Effector memory CD8-positive, alpha-beta T cell (primary cell): ENCODE results near the gene ZNF549.

ENCODE experiments used
- ATAC-seq: fragments of 150-1000 bp; cut with Tn5 transposase; replicated peaks from 2 replicates; pipeline ENCODE4 v1.10.0; 2021; ENCODE audit warnings: mild to moderate bottlenecking, moderate library complexity
- DNase-seq, 3 experiments: peaks; one replicate each; pipeline ENCODE4 v3.0.0; 2021
- H3K27ac Mint-ChIP-seq, 2 donors: one replicate each; pipeline ENCODE4 v1.8.0; 2022; ENCODE audit warnings: mild to moderate bottlenecking in 2 of 2, mixed read lengths in 2 of 2, moderate library complexity in 2 of 2
- H3K27me3 Mint-ChIP-seq, 2 donors: one replicate each; pipeline ENCODE4 v1.8.0; 2022; ENCODE audit warnings: mixed read lengths in 2 of 2
- H3K36me3 Mint-ChIP-seq: one replicate; pipeline ENCODE4 v1.8.0; 2022; ENCODE audit warnings: mild to moderate bottlenecking, moderate library complexity, mixed read lengths; ENCODE audit not compliant: insufficient read depth
- H3K4me1 Mint-ChIP-seq, 2 donors: one replicate each; pipeline ENCODE4 v1.8.0; 2022; ENCODE audit warnings: low read depth in 2 of 2, mixed read lengths in 2 of 2
- H3K4me3 Mint-ChIP-seq, 2 donors: one replicate each; pipeline ENCODE4 v1.8.0; 2022; ENCODE audit warnings: mild to moderate bottlenecking in 2 of 2, mixed read lengths in 2 of 2, moderate library complexity in 2 of 2
- H3K9me3 Mint-ChIP-seq, 2 donors: one replicate each; pipeline ENCODE4 v1.8.0; 2022; ENCODE audit warnings: mixed read lengths in 2 of 2

Gene ZNF549

DNA sequence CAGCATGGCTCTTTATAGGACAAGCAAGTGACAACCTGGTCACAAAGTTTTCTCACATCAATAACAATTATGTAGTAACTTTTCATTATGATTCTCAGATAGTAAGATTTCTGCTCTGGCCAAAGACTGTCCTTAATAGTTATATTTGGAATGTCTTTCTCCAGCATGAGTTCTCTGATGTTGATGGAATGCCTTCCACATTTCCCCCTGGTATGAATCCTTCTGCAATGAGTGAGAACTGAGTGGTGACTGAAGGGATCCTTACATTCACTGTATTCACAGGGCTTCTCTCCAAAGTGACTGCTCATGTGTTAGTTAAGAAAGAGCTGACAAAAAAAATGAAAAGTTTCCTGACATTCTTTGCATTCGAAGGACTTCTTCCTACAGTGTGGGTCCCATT lies 19.4 kb downstream of the ZNF549 start:
- no peak overlapping the region for H3K4me3 Mint-ChIP-seq
- H3K4me1 Mint-ChIP-seq: no peaks in the 10 kb centered on the region

DNA sequence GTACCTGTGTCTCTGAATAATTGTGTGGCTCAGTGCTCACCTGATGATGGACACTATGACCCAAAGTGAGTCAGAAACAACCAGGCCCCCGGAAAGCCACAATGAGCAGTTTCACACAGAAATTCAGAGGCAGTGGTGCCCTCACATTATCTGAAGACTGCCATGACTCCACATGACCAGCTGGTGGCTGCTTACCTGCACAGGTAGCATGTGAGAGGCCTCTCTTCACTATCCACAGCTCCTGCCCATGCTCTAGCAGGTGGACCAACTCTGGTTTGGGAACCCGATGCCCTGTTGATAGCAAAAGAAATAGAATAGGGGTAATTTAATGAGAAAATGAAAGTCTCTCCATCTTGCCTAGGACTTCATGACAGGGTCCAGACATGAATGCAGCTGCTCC lies 25.3 kb downstream of the ZNF549 start:
- H3K4me3 Mint-ChIP-seq: no peak overlapping the region
- peaks cover 62% of the 10 kb centered on the region for H3K36me3 Mint-ChIP-seq
- H3K27me3 Mint-ChIP-seq: no peaks in the 10 kb centered on the region
- no peak overlapping the region for H3K27ac Mint-ChIP-seq
- H3K9me3 Mint-ChIP-seq: peaks cover 21 to 28% of the 10 kb centered on the region in 2 donors
- DNase-seq: no peak
- no peak for ATAC-seq
- H3K4me1 Mint-ChIP-seq: peaks cover 2 to 7% of the 10 kb centered on the region in 2 donors

More for the DNA sequence above, 19.4 kb downstream of the ZNF549 start:
- no peak for ATAC-seq
- no peak for DNase-seq
- Mint-ChIP-seq H3K9me3 (peaks cover 19 to 39% of the 10 kb centered on the region in 2 donors), H3K27me3 (no peaks in the 10 kb centered on the region), H3K36me3 (peaks cover 36% of the 10 kb centered on the region), H3K27ac (no peak overlapping the region)

DNA sequence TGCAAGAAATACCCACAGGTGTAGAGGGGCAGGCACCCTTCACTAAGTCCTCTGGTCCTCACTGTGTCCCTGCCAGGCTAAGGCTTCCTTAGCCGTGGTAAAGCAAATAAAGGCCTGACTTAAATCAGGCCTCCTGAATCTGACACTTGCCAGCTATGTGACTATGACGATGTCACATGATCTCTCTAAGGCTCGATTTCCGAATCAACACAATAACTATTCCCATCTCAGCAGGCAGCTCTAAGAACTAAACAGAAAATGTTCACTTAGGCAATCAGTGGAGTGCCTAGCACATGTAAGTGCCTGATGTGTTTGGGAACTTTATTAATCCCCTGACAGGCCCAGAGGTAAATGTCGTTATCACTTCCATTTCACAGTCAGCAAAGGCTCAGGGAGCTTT lies 30.5 kb downstream of the ZNF549 start:
- peak overlapping the region in 1 of 2 donors; percentile 46 for H3K27ac Mint-ChIP-seq
- H3K4me1 Mint-ChIP-seq: peaks cover 26 to 36% of the 10 kb centered on the region in 2 donors
- no peak for DNase-seq
- H3K27me3 Mint-ChIP-seq: no peaks in the 10 kb centered on the region
- ATAC-seq: no peak
- H3K4me3 Mint-ChIP-seq: peak overlapping the region; percentile 88 to 93
- H3K9me3 Mint-ChIP-seq: peaks cover 7 to 11% of the 10 kb centered on the region in 2 donors
- peaks cover 27% of the 10 kb centered on the region for H3K36me3 Mint-ChIP-seq

DNA sequence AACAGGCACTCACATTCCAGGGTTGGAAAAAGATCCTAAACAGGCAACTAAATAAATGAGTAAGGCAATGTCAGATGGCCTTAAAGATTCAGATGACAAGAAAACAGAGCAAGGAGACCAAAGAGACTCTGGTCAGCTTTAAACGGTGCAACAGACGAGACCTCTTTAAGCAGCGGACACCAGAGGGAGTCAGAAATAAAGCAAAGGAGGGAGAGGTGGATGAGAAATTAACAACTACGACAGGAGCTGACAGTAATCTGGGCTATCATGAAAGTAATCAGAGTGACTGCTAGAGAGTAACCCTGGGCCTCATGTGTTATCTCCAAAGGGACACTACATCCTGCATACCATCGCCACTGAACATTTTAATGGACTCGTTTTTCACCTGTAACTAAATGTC lies 31.4 kb downstream of the ZNF549 start:
- Mint-ChIP-seq H3K36me3 (peaks cover 25% of the 10 kb centered on the region), H3K27me3 (no peaks in the 10 kb centered on the region), H3K4me1 (peaks cover 26 to 36% of the 10 kb centered on the region in 2 donors), H3K9me3 (peaks cover 8 to 16% of the 10 kb centered on the region in 2 donors), H3K27ac (peak overlapping the region; percentile 67 to 96), H3K4me3 (peak overlapping the region; percentile 88 to 93)
- no peak for ATAC-seq
- no peak for DNase-seq

DNA sequence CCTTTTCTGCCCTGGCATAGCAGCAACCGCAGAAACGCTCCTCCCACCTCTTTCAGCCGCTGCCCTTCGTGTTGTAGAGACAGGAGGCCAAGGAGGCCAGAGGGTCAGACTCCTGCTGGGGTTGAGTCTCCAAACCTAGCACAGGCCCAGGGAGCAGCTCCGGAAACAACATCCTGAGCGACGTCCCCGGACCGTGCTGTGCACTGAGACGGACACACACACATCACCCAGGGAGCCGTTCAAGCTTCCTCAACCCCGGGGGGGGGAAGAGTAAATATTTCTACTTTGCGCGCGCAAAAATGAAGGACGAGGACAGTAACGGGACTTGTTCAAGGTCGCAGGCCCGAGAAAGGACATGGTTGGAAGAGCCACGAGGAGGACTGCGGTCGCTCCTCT lies 31.9 kb downstream of the ZNF549 start:
- ATAC-seq (peak; percentile 9), DNase-seq (no peak)
- peaks cover 21% of the 10 kb centered on the region for H3K36me3 Mint-ChIP-seq
- H3K27me3 Mint-ChIP-seq: no peaks in the 10 kb centered on the region
- peak overlapping the region; percentile 67 to 96 for H3K27ac Mint-ChIP-seq
- peaks cover 10 to 19% of the 10 kb centered on the region in 2 donors for H3K9me3 Mint-ChIP-seq
- peaks cover 26 to 36% of the 10 kb centered on the region in 2 donors for H3K4me1 Mint-ChIP-seq
- H3K4me3 Mint-ChIP-seq: peak overlapping the region; percentile 88 to 93

DNA sequence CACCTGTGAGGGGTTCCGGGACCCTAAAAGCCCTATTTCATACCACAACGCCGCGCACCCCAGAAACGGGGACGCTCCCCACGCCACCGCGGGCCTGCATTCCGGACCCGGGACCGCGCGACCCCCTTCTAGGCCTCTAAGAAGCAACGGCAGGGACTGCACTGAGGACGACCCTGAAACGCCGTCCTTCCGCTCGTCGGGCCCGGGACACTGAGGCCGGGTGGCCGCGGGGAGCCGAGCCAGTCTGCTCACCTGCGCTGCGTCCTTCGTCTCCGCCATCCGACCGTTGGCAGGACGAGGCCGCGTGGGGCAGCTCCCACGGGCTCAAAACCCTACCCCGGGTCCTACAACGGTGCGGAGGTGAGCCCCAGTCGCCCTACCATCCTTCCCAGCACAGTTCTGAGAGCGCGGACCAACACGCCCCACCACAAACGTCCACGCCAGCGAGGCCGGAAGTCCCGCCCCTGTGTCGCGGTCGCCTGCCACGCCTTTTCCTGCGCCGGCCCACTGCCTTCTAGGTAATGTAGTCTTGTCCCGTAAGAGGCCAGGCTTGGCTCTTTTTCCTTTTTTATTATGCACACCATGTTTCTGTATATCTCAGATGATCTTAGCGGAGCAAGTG lies 32.4 kb downstream of the ZNF549 start, which contains the start of gene ZNF550:
Gene ZNF550 (minus strand): TSS at position 460 of the 622 bp plus-strand sequence. CDS start 181 bp downstream, at position 279.
- Mint-ChIP-seq H3K9me3 (peaks cover 10 to 19% of the 10 kb centered on the region in 2 donors), H3K36me3 (peaks cover 16% of the 10 kb centered on the region), H3K4me3 (peak within 1 kb of the TSS; percentile 88 to 93), H3K27me3 (no peaks in the 10 kb centered on the region), H3K4me1 (peaks cover 26 to 36% of the 10 kb centered on the region in 2 donors), H3K27ac (peak within 1 kb of the TSS; percentile 67 to 96)
- DNase-seq (peak; percentile 78 to 79 (median 78)), ATAC-seq (peak; percentile 99)

DNA sequence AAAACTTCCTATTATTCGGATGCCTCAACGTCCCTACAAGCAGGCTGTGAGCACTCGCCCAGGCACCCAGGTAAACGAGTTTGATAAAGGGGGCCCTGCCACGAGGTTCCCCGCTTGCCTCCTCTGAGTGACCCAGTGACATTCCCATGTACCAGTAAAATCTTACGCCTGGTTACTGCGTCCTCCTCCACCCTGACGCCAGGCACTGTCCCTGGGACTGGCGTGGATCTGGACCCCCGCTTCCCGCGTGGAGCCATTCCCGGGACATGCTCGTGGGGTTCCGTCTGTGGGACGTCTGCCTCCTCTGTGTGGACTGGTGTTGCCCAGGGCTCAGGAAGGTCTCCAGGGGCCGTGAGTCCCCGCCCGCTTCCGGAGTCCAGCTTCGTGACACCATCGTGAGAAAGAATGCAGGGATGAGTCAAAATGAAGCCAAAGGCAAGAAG lies 32.9 kb downstream of the ZNF549 start:
- Mint-ChIP-seq H3K36me3 (peaks cover 11% of the 10 kb centered on the region), H3K4me1 (peaks cover 26 to 32% of the 10 kb centered on the region in 2 donors), H3K4me3 (peak overlapping the region; percentile 88 to 93), H3K27me3 (no peaks in the 10 kb centered on the region), H3K27ac (peak overlapping the region; percentile 67 to 96), H3K9me3 (peaks cover 7 to 19% of the 10 kb centered on the region in 2 donors)
- DNase-seq (no peak), ATAC-seq (no peak)

DNA sequence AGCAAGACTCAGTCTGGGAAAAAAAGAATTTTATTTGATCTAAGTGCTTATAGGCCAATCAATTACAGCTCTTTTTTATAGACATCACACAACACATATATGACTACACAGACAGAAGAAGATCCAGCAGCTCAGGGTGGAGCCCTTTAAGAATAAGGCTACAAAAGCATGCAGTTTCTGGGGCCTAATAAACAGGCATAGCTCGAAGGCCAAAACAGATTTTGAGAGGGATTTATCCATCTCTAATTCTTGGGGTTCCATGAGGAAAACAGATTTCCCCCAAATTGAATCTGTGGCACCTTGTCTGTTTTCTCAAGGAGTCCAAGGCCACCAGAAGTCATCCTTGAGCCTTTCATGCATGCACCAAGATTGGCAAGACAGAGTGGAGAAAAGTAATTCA lies 36.4 kb downstream of the ZNF549 start:
- H3K9me3 Mint-ChIP-seq: peaks cover 14 to 16% of the 10 kb centered on the region in 2 donors
- H3K4me1 Mint-ChIP-seq: peaks cover 13 to 18% of the 10 kb centered on the region in 2 donors
- H3K27me3 Mint-ChIP-seq: no peaks in the 10 kb centered on the region
- no peaks in the 10 kb centered on the region for H3K36me3 Mint-ChIP-seq
- H3K4me3 Mint-ChIP-seq: no peak overlapping the region
- DNase-seq (no peak), ATAC-seq (no peak)
- H3K27ac Mint-ChIP-seq: no peak overlapping the region

DNA sequence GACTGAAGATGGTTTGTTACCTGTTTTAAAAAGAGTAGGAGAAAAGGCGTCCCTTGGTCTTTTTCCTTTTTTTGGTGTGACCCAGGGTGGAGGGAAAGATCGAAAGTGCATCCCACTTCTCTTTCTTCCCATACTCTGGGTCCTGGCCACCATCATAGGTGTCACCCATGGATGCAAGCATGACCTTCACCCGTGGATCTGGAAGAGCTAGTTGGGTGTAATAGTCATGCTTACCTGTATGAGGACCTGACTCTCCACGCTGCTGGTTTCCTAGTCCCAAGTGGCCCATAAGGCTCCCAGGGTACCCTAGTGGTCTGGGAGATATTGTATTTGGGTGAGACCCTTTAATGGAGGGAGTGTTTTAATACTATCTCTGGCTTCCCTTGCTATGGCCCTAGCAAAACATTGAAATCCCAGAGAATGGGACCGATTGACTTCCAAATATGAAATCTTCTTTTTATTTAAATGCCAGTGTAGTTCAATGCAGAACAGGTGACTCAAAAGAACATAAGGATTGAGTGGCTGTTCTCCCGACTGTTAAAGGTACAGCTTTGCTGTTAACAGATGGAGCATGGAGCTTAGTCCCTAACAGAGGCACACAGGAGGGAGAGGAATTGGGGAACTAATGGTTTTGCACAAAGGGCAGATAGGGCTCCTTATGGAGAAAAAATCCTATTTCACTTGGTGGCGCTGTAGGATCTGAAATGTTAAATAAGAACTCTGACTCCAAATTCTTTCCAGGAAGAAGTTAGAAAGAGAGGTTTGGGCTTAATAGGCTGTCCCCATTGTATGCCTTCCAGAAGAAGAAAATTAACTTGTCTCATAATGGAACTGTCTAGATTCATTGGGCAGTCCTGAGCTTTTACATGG lies 39.5 kb downstream of the ZNF549 start:
- no peak for ATAC-seq
- Mint-ChIP-seq H3K4me1 (no peaks in the 10 kb centered on the region), H3K36me3 (no peaks in the 10 kb centered on the region), H3K4me3 (no peak overlapping the region), H3K27me3 (no peaks in the 10 kb centered on the region), H3K9me3 (peaks cover 16 to 19% of the 10 kb centered on the region in 2 donors), H3K27ac (no peak overlapping the region)
- DNase-seq: no peak

DNA sequence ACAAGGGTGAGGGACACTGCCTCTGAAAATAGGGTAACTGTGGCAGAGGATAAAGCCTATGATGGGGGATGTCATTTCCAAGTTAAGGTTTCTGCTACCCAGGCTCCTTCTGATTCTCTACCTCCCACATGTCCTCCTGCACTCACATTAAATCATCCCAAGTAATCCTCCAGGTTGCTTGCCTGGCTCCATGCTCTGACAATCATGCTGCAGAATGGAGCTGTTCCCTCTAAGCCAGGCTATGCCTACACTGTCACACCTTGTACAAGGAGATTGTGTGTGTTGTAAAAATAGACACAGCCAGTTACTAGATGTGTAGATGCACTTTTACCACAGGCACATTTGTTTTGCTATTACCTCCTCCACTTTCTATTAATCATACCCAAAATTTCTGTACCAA lies 43.6 kb downstream of the ZNF549 start:
- Mint-ChIP-seq H3K4me1 (no peaks in the 10 kb centered on the region), H3K27me3 (no peaks in the 10 kb centered on the region), H3K9me3 (peaks cover 13 to 24% of the 10 kb centered on the region in 2 donors), H3K36me3 (peaks cover 22% of the 10 kb centered on the region), H3K27ac (no peak overlapping the region), H3K4me3 (no peak overlapping the region)
- ATAC-seq: no peak
- DNase-seq: no peak

DNA sequence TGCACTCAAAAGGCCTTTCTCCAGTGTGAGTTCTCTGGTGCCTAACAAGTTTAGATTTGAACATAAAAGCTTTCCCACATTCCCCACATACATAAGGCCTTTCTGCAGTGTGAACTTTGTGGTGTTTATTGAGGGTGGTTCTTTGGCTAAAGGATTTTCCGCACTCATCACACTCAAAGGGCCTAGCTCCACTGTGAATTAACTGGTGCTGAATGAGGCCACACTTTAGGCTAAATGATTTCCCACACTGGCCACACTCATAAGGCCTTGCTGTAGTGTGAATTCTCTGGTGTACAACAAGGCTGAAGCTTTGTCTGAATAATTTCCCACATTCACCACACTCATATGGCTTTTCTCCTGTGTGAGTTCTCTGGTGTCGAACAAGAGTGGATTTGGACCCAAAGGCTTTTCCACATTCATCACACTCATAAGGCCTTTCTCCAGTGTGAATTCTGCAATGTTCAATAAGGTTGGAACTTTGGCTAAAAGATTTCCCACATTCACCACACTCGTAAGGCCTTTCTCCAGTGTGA lies 45.3 kb downstream of the ZNF549 start:
- H3K4me1 Mint-ChIP-seq: peaks cover 10 to 11% of the 10 kb centered on the region in 2 donors
- H3K4me3 Mint-ChIP-seq: no peak overlapping the region
- ATAC-seq (no peak), DNase-seq (no peak)
- H3K36me3 Mint-ChIP-seq: peaks cover 29% of the 10 kb centered on the region
- H3K9me3 Mint-ChIP-seq: peaks cover 24 to 32% of the 10 kb centered on the region in 2 donors
- H3K27ac Mint-ChIP-seq: no peak overlapping the region
- no peaks in the 10 kb centered on the region for H3K27me3 Mint-ChIP-seq

DNA sequence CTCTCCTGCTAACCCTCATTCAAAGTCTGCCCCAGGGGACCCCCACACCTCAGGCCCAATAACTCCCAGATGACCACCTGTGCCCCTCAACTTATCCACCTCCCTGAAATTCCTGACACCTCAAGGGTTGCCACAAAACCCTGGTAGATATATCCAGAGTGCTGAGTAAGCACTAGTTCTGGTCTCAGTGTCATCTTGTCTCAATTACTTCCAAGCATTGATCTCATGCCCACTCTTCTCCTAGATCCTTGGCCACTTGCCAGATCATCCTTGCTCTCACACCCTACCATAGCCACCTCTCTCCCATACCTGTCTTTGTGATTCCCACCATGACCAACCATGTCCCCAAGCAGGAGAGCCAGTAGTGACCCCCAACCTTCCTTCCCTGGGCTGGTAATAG lies 49.5 kb downstream of the ZNF549 start:
- Mint-ChIP-seq H3K27ac (no peak overlapping the region), H3K36me3 (peaks cover 29% of the 10 kb centered on the region), H3K27me3 (no peaks in the 10 kb centered on the region), H3K4me3 (no peak overlapping the region), H3K4me1 (peaks cover 19 to 23% of the 10 kb centered on the region in 2 donors), H3K9me3 (peaks cover 30 to 36% of the 10 kb centered on the region in 2 donors)
- DNase-seq (no peak), ATAC-seq (no peak)

DNA sequence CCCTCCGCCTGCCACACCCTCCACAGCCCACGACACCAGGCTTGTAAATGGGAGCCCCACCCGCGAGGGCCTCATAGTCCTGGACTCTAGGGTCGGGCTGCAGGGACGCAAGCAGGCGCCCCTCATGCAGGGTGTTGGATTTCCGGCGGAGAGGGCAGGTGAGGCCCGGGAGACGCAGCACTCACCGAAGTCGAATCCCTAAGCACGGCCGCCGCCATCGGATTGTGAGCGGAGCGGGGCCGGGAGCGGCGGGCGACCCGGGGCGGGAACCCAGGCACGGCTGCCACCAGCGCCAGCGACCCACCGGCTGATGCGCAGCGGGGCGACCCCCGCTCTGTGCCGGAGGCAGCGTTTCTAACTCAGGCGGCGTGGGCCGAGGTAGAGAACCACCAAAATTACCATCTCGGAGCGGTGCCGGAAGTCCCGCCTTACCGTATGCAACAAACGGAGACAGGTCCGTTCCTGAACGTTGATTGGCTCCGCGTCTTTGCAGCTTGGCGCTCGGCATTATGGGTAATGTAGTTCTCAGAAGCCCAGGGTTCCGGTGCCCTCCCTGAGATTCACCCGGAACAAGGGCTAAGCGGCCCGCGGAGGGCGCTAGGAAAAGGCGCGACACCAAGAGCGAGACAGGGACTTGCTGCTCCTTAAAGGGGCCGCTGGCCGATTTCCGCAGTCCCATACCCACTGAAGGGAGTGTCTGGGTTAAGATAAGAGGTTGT lies 51.5 kb downstream of the ZNF549 start, which contains the start of gene ZNF416:
Gene ZNF416 (minus strand): TSS at position 425 of the 719 bp plus-strand sequence. CDS start 207 bp downstream, at position 218.
- peak within 1 kb of the TSS; percentile 57 to 91 for H3K27ac Mint-ChIP-seq
- no peaks in the 10 kb centered on the region for H3K27me3 Mint-ChIP-seq
- peak within 1 kb of the TSS; percentile 77 to 81 for H3K4me3 Mint-ChIP-seq
- ATAC-seq (peak; percentile 97), DNase-seq (peak; percentile 94 to 95 (median 95))
- peaks cover 24% of the 10 kb centered on the region for H3K36me3 Mint-ChIP-seq
- H3K9me3 Mint-ChIP-seq: peaks cover 30 to 36% of the 10 kb centered on the region in 2 donors
- peaks cover 20 to 25% of the 10 kb centered on the region in 2 donors for H3K4me1 Mint-ChIP-seq
